ENCODE measurements around the gene SLC47A2. TPM values are rescaled to one million over a fixed set of nuclear protein-coding genes. Genes with fewer than 3 reads are reported as not detected.

Gene SLC47A2
- polyA plus RNA-seq, 3 donors: 5.0 to 9.0 (median 7.8) TPM

- DNase-seq (ENCODE audit: extremely low read depth in 1 of 11, low read depth in 9 of 11, low spot score in 4 of 11): no peak
These were observed 61.5 kb downstream of the SLC47A2 start for GRCh38 chr17:19654896-19655295.

GRCh38 chr17:19654342-19654886 lies 62.0 kb downstream of the SLC47A2 start:
- no peak for DNase-seq (ENCODE audit: extremely low read depth in 1 of 11, low read depth in 9 of 11, low spot score in 4 of 11)

- no peak for DNase-seq (ENCODE audit: extremely low read depth in 1 of 11, low read depth in 9 of 11, low spot score in 4 of 11)
These were observed 63.8 kb downstream of the SLC47A2 start for GRCh38 chr17:19652595-19652994.

- no peak for DNase-seq (ENCODE audit: extremely low read depth in 1 of 11, low read depth in 9 of 11, low spot score in 4 of 11)
These were observed 64.7 kb downstream of the SLC47A2 start for GRCh38 chr17:19651451-19652238.

- no peak for DNase-seq (ENCODE audit: extremely low read depth in 1 of 11, low read depth in 9 of 11, low spot score in 4 of 11)
These were observed 65.6 kb downstream of the SLC47A2 start for GRCh38 chr17:19650826-19651225.

GRCh38 chr17:19649274-19649541 lies 67.2 kb downstream of the SLC47A2 start:
- DNase-seq (ENCODE audit: extremely low read depth in 1 of 11, low read depth in 9 of 11, low spot score in 4 of 11): no peak

- DNase-seq (ENCODE audit: extremely low read depth in 1 of 11, low read depth in 9 of 11, low spot score in 4 of 11): peak; percentile 84 to 96 (median 93)
These were observed 67.7 kb downstream of the SLC47A2 start, which contains the start of gene ALDH3A2 for GRCh38 chr17:19648475-19649273. Gene ALDH3A2 (plus strand): TSS chr17:19648751. CDS start chr17:19648972, 221 bp downstream.

GRCh38 chr17:19647697-19648474 lies 68.5 kb downstream of the SLC47A2 start:
- DNase-seq (ENCODE audit: extremely low read depth in 1 of 11, low read depth in 9 of 11, low spot score in 4 of 11): peak in 2 of 11 donors; percentile 29 to 38

- DNase-seq (ENCODE audit: extremely low read depth in 1 of 11, low read depth in 9 of 11, low spot score in 4 of 11): no peak
These were observed 69.3 kb downstream of the SLC47A2 start for GRCh38 chr17:19646788-19647696.

- DNase-seq (ENCODE audit: extremely low read depth in 1 of 11, low read depth in 9 of 11, low spot score in 4 of 11): no peak
These were observed 70.6 kb downstream of the SLC47A2 start for GRCh38 chr17:19645734-19646201.

GRCh38 chr17:19644493-19645210 lies 71.7 kb downstream of the SLC47A2 start:
- DNase-seq (ENCODE audit: extremely low read depth in 1 of 11, low read depth in 9 of 11, low spot score in 4 of 11): no peak

- DNase-seq (ENCODE audit: extremely low read depth in 1 of 11, low read depth in 9 of 11, low spot score in 4 of 11): no peak
These were observed 74.0 kb downstream of the SLC47A2 start for GRCh38 chr17:19642373-19642893.

- no peak for DNase-seq (ENCODE audit: extremely low read depth in 1 of 11, low read depth in 9 of 11, low spot score in 4 of 11)
These were observed 74.6 kb downstream of the SLC47A2 start for GRCh38 chr17:19641687-19642372.

- no peak for DNase-seq (ENCODE audit: extremely low read depth in 1 of 11, low read depth in 9 of 11, low spot score in 4 of 11)
These were observed 84.5 kb downstream of the SLC47A2 start for GRCh38 chr17:19631905-19632304.

GRCh38 chr17:19630661-19631060 lies 85.7 kb downstream of the SLC47A2 start:
- no peak for DNase-seq (ENCODE audit: extremely low read depth in 1 of 11, low read depth in 9 of 11, low spot score in 4 of 11)

- DNase-seq (ENCODE audit: extremely low read depth in 1 of 11, low read depth in 9 of 11, low spot score in 4 of 11): no peak
These were observed 86.3 kb downstream of the SLC47A2 start for GRCh38 chr17:19630035-19630434.

GRCh38 chr17:19629449-19629848 lies 86.9 kb downstream of the SLC47A2 start:
- no peak for DNase-seq (ENCODE audit: extremely low read depth in 1 of 11, low read depth in 9 of 11, low spot score in 4 of 11)

Measured in renal cortex interstitium (tissue), 11 donors.